ENCODE measurements around the gene METTL26.
A peak's percentile ranks its signal among the peaks of the same experiment; 100 is the strongest.

METTL26 gene

GRCh38 chr16:677316-678190, 41.4 kb upstream of the METTL26 start:
- DNase-seq (ENCODE audit: low read depth), result no peak

GRCh38 chr16:676913-677312, 40.8 kb upstream of the METTL26 start:
- no peak for DNase-seq (ENCODE audit: low read depth)
- no peak for TF ChIP-seq CTCF (conservative IDR thresholded peaks at IDR 0.05; ENCODE audit: low read depth, low read length)
- H3K4me3 ChIP-seq (ENCODE audit: low read depth, low read length), result no peak overlapping the region

More at GRCh38 chr16:677316-678190, 41.4 kb upstream of the METTL26 start:
- no peak for TF ChIP-seq CTCF (conservative IDR thresholded peaks at IDR 0.05; ENCODE audit: low read depth, low read length)
- no peak overlapping the region for H3K4me3 ChIP-seq (ENCODE audit: low read depth, low read length)

GRCh38 chr16:676565-676902, 40.4 kb upstream of the METTL26 start:
- no peak overlapping the region for H3K4me3 ChIP-seq (ENCODE audit: low read depth, low read length)
- DNase-seq (ENCODE audit: low read depth), result no peak
- no peak for TF ChIP-seq CTCF (conservative IDR thresholded peaks at IDR 0.05; ENCODE audit: low read depth, low read length)

- no peak for DNase-seq (ENCODE audit: low read depth)
- peak overlapping the region; percentile 51 for H3K4me3 ChIP-seq (ENCODE audit: low read depth, low read length)
Observed at GRCh38 chr16:675884-676564, 39.9 kb upstream of the METTL26 start.

GRCh38 chr16:674968-675883, 39.1 kb upstream of the METTL26 start, which contains the start of gene RHBDL1:
TSS of gene RHBDL1 (plus strand) at chr16:675671. CDS start at chr16:675791, 120 bp downstream.
- H3K4me3 ChIP-seq (ENCODE audit: low read depth, low read length), result peak within 1 kb of the TSS; percentile 51

More at GRCh38 chr16:675884-676564, 39.9 kb upstream of the METTL26 start:
- no peak for TF ChIP-seq CTCF (conservative IDR thresholded peaks at IDR 0.05; ENCODE audit: low read depth, low read length)

More at GRCh38 chr16:674968-675883, 39.1 kb upstream of the METTL26 start, which contains the start of gene RHBDL1:
- DNase-seq (ENCODE audit: low read depth), result peak; percentile 64
- TF ChIP-seq CTCF (conservative IDR thresholded peaks at IDR 0.05; ENCODE audit: low read depth, low read length), result no peak

Measured in choroid plexus epithelial cell (primary cell).